ENCODE data around the gene WSCD2. TPM values are rescaled to one million over a fixed set of nuclear protein-coding genes. Genes with fewer than 3 reads are reported as not detected.

WSCD2 gene
- polyA plus RNA-seq, 1 donor from 2014 or later: 5.8 TPM

DNA sequence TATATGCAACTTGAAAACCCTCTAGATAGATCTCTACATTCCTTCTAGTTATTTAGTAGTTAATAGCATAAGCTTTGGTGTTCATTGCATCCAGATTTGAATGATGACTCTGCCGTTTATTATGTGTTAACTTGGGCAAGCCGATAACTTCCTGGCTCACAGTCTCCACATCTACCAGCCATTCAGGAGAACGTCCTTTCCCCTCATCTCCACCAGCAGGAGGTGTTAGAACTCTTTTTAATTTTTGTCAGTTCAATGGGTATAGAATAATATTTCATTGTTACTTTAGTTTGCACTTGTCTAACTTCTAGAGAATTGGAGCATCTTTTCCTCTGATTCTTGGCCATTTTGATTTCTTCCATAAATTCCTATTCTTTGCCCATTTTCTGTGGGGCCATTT, 30.0 kb upstream of the WSCD2 start:
- H3F3A ChIP-seq (ENCODE audit: insufficient read depth, low read length, poor library complexity, severe bottlenecking): no peaks in the 10 kb centered on the region

GRCh38 chr12:108099778-108100489, 29.2 kb upstream of the WSCD2 start:
- no peak overlapping the region for H2AFZ ChIP-seq (ENCODE audit: low read depth, low read length)
- H3K4me2 ChIP-seq (ENCODE audit: low read length): no peak overlapping the region
- H3K9me3 ChIP-seq (ENCODE audit: low read length): no peaks in the 10 kb centered on the region
- TF ChIP-seq MXI1 (conservative IDR thresholded peaks at IDR 0.05; ENCODE audit: poor library complexity, severe bottlenecking) (no peak), REST (IDR thresholded peaks at IDR 0.05; ENCODE audit: borderline replicate concordance) (peak; percentile 26), EZH2 (IDR thresholded peaks at IDR 0.05; ENCODE audit: borderline replicate concordance, insufficient read depth, low read length, poor library complexity, severe bottlenecking) (no peak), EP300 (conservative IDR thresholded peaks at IDR 0.05; ENCODE audit: poor library complexity, severe bottlenecking) (peak; percentile 70), RAD21 (conservative IDR thresholded peaks at IDR 0.05) (no peak), TAF1 (IDR thresholded peaks at IDR 0.05; ENCODE audit: low read depth) (no peak), SMC3 (conservative IDR thresholded peaks at IDR 0.05; ENCODE audit: poor library complexity) (no peak), POLR2AphosphoS5 (IDR thresholded peaks at IDR 0.05) (peak; percentile 52)
- TF ChIP-seq, protein P1, sequence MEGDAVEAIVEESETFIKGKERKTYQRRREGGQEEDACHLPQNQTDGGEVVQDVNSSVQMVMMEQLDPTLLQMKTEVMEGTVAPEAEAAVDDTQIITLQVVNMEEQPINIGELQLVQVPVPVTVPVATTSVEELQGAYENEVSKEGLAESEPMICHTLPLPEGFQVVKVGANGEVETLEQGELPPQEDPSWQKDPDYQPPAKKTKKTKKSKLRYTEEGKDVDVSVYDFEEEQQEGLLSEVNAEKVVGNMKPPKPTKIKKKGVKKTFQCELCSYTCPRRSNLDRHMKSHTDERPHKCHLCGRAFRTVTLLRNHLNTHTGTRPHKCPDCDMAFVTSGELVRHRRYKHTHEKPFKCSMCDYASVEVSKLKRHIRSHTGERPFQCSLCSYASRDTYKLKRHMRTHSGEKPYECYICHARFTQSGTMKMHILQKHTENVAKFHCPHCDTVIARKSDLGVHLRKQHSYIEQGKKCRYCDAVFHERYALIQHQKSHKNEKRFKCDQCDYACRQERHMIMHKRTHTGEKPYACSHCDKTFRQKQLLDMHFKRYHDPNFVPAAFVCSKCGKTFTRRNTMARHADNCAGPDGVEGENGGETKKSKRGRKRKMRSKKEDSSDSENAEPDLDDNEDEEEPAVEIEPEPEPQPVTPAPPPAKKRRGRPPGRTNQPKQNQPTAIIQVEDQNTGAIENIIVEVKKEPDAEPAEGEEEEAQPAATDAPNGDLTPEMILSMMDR (IDR thresholded peaks at IDR 0.05; ENCODE audit: poor library complexity, severe bottlenecking): no peak
- no peaks in the 10 kb centered on the region for H3K36me3 ChIP-seq (ENCODE audit: insufficient read depth, low read length)
- no peaks in the 10 kb centered on the region for H3F3A ChIP-seq (ENCODE audit: insufficient read depth, low read length, poor library complexity, severe bottlenecking)
- no peaks in the 10 kb centered on the region for H3K27me3 ChIP-seq (ENCODE audit: insufficient read depth, low read depth, low read length)
- H3K79me2 ChIP-seq (replicated peaks; ENCODE audit: insufficient read depth, low read length): no peaks in the 10 kb centered on the region
- no peaks in the 10 kb centered on the region for H4K20me1 ChIP-seq (ENCODE audit: insufficient read depth)
- peak overlapping the region; percentile 40 for H3K27ac ChIP-seq (ENCODE audit: low read length)
- no peaks in the 10 kb centered on the region for H3K9me2 ChIP-seq (ENCODE audit: insufficient read depth, low read length)
- peak overlapping the region; percentile 8 for H3K4me3 ChIP-seq (ENCODE audit: low read length)
- H3K9ac ChIP-seq (ENCODE audit: low read length): peak overlapping the region; percentile 3

More for the DNA sequence above, 30.0 kb upstream of the WSCD2 start:
- no peaks in the 10 kb centered on the region for H4K20me1 ChIP-seq (ENCODE audit: insufficient read depth)
- no peaks in the 10 kb centered on the region for H3K9me2 ChIP-seq (ENCODE audit: insufficient read depth, low read length)
- H3K36me3 ChIP-seq (ENCODE audit: insufficient read depth, low read length): no peaks in the 10 kb centered on the region
- no peak for TF ChIP-seq EP300 (conservative IDR thresholded peaks at IDR 0.05; ENCODE audit: poor library complexity, severe bottlenecking)
- peak; percentile 30 for TF ChIP-seq SMC3 (conservative IDR thresholded peaks at IDR 0.05; ENCODE audit: poor library complexity)
- no peak for TF ChIP-seq REST (IDR thresholded peaks at IDR 0.05; ENCODE audit: borderline replicate concordance)
- TF ChIP-seq TAF1 (IDR thresholded peaks at IDR 0.05; ENCODE audit: low read depth): no peak
- H3K4me3 ChIP-seq (ENCODE audit: low read length): no peak overlapping the region
- H3K27me3 ChIP-seq (ENCODE audit: insufficient read depth, low read depth, low read length): no peaks in the 10 kb centered on the region
- H3K4me2 ChIP-seq (ENCODE audit: low read length): no peak overlapping the region
- no peaks in the 10 kb centered on the region for H3K79me2 ChIP-seq (replicated peaks; ENCODE audit: insufficient read depth, low read length)
- H3K9me3 ChIP-seq (ENCODE audit: low read length): no peaks in the 10 kb centered on the region
- H3K27ac ChIP-seq (ENCODE audit: low read length): peak overlapping the region; percentile 40
- H3K9ac ChIP-seq (ENCODE audit: low read length): peak overlapping the region; percentile 3
- no peak overlapping the region for H2AFZ ChIP-seq (ENCODE audit: low read depth, low read length)

All from neural cell (in vitro differentiated cells).